Liver (tissue), 3 donors: ENCODE measurements around the gene GRIA3.

ENCODE experiments used
- CTCF ChIP-seq: fragments of 150-350 bp; IDR thresholded peaks from 2 replicates; pipeline ENCODE4 v1.5.1; 2017; ENCODE audit warnings: improper control_type of control experiment, low read depth, low read length; ENCODE audit not compliant: missing input control
- EGR1 ChIP-seq, 2 donors: IDR thresholded peaks; 2 replicates each; pipeline ENCODE4 v1.6.1; 2016 to 2018; ENCODE audit warnings: antibody characterized with exemption in 2 of 2, low read depth in 2 of 2
- RXRA ChIP-seq, 2 donors: IDR thresholded peaks; 2 replicates each; pipeline ENCODE4 v1.6.1; 2017 to 2018; ENCODE audit warnings: antibody characterized with exemption in 2 of 2, mild to moderate bottlenecking in 1 of 2
- SP1 ChIP-seq: IDR thresholded peaks from 2 replicates; pipeline ENCODE4 v1.6.1; 2018; ENCODE audit warnings: antibody characterized with exemption, mild to moderate bottlenecking
- YY1 ChIP-seq: IDR thresholded peaks from 2 replicates; pipeline ENCODE4 v1.6.1; 2016; ENCODE audit warnings: antibody characterized with exemption, mild to moderate bottlenecking
- ZBTB33 ChIP-seq: IDR thresholded peaks from 2 replicates; pipeline ENCODE4 v1.6.1; 2016; ENCODE audit warnings: antibody characterized with exemption
- donor health status: healthy.
- donor health status: healthy.

GRCh38 chrX:123277347-123277746 is 93.3 kb downstream of the GRIA3 start:
- no peak for TF ChIP-seq CTCF
- TF ChIP-seq YY1, result no peak
- TF ChIP-seq ZBTB33, result no peak
- no peak for TF ChIP-seq EGR1 (IDR thresholded peaks at IDR 0.05; ENCODE audit: low read depth in 2 of 2)
- no peak for TF ChIP-seq RXRA (IDR thresholded peaks at IDR 0.05)
- no peak for TF ChIP-seq SP1
